GM18870 (cell line): ENCODE data around the gene EVI5.

Source experiments
- ATAC-seq: cut with Tn5 transposase; IDR thresholded peaks from one replicate; pipeline ENCODE4 v1.9.1; 2021; ENCODE audit warnings: moderate library complexity; ENCODE audit not compliant: unreplicated experiment

Gene EVI5

DNA sequence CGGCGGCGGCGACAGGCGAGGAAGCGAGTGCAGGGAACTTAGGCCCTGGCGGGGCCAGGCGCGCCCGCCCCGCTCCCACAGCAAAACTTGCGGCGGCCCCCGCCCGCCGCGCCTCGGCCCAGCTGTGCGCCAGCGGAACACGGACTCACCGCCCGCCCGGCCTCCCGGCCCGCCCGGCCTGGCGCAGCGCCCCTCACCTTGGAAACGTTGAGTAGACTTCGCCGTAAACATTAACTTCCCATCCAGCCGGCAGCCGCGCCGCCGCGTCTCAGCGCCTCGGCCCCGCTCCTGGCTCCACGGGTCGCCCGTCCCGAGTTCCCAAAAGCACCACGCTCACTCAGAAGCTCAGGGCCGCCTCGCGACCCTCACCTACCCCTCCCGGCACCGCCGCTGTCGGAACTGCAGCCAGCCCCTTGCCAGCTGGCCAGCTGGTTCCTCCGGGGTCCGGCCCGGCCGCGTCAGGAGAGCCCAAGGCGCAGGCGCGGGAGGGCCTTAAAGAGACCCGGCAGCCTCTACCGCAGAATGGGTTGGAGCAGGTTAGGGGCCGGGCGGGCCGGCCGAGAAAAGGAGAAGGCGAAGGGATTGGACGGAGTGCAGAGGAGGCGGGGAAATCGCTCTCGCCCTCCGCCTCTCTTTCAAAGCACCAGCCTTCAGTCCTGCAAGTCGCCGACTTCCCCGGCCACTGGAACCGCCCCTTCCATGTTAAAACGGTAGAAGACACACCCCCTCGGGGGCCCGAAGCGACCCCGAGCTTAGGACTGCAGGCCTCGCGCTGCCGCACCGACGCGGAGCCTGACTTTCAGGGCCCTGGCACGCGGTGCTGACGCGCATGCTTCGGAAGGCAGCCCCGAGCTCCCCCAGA is at the start of gene EVI5:
EVI5 (minus strand) TSS at position 470 of the 862 bp plus-strand sequence. CDS start 48,562 bp downstream, outside the sequence.
- ATAC-seq, result peak; percentile 87

DNA sequence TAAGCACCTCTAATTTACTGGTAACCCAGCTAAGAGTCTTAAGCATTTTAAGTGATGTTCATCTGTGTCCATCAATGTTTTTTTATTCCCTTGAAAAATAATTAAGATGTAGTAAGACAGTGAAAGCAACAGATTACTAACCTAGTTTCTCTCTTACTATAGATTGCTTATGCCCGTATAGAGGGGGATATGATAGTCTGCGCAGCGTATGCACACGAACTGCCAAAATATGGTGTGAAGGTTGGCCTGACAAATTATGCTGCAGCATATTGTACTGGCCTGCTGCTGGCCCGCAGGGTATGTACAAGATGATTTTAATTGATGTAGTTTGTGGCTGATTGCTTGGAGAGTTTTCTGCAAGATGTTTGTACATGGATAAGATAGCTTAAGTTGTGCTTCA is 49.7 kb upstream of the EVI5 start:
- ATAC-seq, result no peak

DNA sequence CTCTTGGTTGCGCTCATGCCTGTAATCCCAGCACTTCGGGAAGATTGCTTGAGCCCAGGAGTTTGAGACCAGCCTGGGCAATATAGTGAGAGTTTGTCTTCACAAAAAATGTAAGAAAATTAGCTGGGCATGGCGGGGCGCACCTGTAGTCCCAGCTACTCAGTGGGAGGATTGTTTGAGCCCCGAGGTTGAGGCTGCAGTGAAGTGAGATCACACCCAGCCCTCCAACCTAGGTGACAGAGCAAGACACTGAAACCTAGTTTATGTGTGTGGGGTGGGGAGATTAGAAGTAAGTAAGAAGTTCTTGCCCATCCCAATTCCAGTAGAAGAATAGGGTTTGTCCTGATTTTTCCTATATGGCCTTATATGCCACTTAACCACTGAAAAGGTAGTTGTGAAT is 48.9 kb upstream of the EVI5 start:
- ATAC-seq, result no peak

DNA sequence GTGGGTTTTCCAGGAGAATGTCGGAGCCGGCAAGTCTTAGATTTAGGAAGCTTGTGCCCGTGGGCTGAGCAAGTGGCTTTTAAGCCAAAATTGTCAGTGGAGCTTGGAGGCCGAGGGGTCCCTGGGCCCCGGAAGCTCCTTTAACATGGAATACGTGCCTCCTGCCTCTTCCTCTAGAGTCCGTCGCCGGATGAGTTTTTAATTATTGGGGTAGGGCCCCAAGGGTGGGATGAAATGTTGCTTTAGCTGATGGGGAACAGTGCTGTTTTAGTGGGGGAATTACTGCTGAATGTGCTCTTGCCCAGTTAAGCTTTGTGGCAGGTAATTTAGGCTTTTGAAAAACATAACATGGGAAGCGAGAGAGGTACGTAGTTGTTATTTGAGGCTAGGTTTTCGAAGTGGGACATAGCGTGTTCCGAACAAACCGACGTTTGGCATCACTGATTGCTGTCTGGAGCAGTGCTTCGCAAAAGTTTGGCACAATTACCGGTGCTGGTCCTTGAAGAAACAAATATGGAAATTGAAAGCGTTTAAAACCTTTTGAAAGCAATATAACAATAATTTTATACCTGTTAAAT is 47.7 kb upstream of the EVI5 start:
- no peak for ATAC-seq

DNA sequence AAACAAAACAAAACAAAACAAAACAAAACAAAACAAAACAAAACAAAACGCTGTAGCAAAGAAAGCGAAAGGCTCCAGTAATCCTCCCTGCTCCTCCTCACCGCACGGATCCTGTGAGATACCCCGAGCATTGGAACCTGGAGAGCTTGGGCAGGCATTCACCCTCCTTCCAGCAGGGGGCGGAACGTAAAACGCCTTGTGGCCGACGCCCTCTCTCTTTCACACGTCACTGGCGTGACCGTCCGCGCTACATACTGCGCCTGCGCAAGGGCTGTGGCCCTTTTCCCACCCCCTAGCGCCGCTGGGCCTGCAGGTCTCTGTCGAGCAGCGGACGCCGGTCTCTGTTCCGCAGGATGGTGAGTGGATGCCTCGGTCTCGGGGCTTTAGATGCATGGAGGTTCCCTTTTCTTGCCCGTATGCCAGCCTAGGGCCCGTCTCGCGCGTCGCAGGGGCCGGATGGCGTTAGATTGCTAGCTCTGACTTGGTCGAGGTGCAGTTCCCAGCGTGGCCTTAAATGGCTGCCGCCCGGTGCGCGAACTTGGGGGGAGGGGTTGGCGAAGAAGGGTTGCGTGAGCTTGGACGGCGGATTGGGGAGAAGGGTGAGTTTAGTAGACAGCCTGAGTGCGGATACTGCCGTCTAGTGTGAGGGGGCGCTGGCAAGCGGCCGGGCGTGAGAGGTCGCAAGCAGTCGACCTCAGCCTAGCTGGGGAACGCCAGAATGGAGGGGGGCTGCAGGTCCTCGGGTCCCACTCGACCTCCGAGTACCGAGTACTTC is 47.0 kb upstream of the EVI5 start, which contains the start of gene RPL5:
RPL5 (plus strand) TSS at position 279 of the 775 bp plus-strand sequence; CDS start at position 354, 75 bp downstream.
- ATAC-seq, result peak; percentile 93

DNA sequence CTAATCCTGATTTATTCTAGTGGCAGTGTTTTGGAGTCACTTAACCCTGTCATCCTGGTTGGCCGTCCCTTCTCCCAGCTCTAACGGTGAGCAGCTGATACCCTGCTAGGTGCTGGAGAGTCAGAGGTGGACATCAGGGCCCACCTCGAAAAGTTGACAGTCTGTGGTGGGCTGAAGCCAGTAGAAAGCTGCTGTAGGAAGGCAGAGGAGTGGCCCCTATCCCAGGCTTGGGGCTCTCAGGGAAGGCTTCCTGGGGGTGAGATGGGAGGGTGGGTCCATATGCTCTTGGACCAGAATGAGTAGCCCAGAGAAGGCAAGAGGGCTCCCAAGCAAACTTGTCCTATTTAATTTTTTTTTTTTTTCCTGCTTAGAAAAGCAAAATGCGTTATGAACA is 46.5 kb upstream of the EVI5 start:
- no peak for ATAC-seq

DNA sequence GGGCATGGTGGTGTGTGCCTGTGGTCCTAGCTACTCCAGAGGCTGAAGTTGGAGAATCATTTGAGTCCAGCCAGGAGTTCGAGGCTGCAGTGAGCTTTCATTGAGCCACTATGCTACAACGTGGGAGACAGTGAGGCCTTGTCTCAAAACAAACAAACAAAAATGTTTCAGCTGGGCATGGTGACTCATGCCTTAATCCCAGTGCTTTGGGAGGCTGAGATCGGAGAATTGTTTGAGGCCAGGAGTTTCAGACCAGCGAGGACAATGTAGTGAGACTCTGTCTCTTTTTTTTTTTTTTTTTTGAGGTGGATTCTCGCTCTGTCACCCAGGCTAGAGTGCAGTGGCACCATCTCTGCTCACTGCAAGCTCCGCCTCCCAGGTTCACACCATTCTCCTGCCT is 41.9 kb upstream of the EVI5 start:
- no peak for ATAC-seq

DNA sequence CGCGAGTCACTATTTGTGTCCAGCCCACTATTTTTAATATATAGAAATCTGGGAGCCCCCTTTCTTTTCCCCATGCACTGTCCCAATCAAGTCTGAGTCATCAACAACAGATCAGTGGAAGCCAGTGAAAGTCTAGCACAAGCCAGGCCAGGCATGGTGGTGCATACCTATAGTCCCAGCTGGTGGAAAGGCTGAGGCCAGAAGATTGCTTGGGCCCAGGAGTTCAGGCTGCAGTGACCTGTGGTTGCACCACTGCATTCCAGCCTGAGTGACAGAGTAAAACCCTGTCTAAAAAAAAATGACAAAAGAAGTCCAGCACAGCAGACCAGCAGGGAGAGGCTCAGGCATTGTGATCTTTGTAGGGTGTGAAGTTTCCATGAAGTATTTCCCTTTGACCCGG is 38.0 kb upstream of the EVI5 start:
- no peak for ATAC-seq

DNA sequence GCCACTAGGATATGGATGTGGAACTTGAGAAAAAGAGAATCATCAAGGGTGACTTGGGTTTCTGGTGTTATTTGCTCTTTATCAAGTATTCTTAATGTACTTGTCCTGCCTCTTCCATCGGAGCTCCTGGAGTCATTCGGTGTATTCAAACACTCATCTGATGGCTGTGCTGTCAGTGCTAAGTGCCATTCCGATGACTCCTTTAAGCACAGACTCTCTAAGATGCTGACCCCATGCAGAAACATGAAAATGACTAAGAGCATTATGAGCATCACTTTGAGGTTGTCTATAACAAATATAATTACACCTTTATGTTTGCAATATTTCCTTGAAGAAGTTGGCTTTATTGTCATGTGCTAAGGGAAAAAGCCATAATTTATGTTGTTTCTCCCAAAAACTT is 35.6 kb upstream of the EVI5 start:
- ATAC-seq, result no peak

DNA sequence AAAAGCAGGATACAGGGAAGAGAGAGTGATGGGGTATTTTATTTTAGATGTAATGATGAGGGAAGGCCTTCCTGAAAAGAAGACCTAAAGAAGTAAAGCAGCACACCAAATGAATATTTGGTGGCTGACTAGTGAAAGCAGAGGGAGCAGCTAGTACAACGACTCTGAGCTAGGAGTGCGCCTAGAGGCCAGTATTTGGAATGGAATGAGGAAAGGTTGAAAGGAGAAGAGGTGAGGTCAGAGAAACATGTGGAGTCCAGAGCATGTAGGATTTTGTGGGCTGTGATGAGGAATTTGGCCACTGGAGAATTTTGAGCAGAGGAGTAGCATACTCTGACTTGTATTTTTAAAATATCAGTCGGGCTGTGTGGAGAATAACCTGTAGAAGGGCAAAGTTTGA is 35.1 kb upstream of the EVI5 start:
- ATAC-seq, result no peak

DNA sequence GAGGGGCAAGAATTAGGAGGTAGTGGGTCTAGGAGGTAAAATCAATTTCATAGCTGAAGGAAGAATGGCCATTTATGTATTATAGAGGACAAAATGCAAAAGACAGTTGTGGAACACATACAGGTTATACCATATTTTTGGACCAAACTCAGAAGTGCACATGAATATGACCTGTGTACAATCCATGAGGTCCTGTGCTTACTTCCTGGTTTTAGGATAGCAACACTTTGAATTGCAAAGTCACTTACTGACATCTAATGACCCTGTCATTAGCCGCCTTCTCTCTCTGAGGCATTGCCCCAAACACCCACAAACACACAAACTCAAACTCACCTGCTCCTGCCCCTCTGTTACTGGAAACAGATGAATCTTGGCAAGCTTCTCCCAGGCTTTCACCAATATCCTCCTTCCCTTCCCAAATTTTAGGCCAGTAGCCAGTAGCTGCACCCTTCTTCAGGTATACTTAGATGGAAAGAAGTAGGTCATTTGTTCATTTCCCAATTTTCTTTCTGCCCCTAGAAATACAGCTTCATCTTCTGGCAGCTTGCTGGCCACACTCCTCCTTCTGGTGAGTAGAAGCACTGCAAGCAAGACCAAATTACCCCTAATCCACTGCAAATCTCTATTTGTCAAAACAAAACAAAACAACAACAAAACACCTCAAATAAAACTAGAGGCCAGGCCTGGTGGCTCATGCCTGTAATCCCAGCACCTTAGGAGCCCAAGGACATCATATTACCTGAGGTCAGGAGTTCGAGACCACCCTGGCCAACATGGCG is 33.3 kb upstream of the EVI5 start:
- ATAC-seq, result no peak

DNA sequence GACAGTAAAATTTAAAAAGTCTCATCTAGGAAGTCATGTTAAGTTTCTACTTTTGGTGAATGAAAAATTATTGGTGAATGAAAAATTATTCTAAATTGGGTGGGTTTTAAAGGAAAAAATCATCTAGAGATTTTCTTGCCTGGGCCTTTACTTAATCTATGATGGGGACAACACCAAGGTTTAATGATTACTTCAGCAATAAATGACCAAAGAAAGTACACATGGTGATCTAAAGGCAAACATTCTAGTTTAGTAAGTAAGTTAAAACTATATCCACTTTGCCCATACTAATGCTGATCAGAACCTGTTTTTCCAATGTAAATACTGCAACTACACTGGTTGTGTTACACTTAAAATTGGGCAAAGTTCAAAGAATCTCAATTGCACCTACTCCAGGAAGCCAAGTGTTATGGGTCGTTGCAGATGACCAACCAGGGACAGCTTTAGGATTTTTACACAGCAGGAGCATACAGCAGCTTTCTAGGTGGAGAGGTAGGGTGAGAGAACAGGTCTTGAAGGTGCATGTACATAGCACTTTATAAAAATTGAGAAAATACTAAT is 32.3 kb upstream of the EVI5 start:
- ATAC-seq, result no peak

DNA sequence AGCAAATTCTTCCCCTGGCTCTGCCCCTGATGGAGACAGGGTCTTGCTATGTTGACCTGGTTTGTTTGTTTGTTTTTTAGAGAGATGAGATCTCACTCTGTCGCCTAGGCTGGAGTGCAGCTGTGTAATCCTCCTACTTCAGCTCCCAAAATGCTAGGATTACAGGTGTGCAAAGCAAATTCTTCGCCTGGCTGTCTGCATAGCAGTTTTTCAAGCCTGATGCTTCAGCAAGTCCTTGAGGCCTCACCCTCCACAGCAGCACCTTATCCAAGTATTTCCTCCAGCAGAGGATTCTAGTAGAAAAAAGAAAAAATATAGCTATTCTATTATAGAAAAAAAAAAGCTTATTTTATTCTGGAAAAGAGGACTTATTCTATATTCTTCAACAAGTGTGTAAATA is 31.8 kb upstream of the EVI5 start:
- no peak for ATAC-seq

DNA sequence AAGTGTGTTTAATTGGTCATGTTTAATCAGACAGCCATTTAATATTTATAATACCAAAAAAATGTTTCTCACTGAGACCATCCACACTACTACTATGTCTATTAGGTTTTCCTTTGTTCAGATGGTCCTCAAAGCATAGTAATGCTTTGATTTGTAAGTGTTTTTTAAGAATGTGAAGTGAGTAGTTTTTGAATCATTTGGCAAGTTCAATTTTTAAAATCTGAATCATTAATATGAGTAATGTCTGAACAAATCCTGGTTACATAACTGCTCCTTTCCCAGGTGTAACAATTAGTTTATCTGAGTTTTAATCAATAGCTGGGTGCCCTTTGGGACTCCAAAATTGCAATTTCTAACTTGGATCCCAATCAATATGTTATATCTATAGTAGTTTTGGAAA is 23.5 kb upstream of the EVI5 start:
- no peak for ATAC-seq

DNA sequence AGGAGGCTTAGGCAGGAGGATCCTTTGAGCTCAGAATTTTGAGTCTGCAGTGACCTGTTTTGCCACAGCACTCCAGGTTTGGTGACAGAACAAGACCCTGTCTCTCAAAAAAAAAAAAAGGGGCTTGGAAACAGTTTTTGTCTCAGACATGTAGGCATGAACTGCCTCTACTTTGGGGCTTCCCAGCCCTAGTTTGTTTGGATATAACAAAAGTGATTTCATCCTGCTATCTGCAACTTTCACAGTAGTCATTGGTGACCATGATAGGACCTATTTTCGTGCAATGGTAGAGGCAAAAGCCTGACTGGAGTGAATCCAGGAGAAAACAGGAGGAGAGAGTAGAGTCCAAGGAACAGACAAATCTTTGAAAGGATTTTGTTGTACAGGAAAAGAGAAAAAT is 20.3 kb upstream of the EVI5 start:
- ATAC-seq, result no peak

DNA sequence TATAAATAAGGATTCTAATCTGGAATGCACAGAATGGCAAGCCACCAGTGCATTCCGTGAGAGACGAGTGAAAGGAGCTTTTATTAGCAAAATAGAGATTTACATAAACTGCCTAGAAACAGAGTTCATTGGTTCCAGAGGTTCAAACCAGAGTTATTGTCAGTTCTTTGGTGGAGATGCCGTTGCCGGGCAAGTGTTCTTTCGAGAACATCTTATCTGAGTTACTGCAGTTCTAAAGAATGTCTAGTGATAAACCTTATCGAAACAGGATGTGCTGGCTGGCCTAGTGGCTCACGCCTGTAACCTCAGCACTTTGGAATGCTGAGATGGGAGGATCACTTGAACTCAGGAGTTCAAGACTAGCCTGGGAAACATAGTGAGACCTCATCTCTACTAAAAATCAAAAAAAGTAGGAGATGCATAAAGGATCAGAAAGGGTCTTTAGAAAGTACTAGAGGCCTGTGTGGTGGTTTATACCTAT is 19.9 kb upstream of the EVI5 start:
- ATAC-seq, result peak; percentile 81

DNA sequence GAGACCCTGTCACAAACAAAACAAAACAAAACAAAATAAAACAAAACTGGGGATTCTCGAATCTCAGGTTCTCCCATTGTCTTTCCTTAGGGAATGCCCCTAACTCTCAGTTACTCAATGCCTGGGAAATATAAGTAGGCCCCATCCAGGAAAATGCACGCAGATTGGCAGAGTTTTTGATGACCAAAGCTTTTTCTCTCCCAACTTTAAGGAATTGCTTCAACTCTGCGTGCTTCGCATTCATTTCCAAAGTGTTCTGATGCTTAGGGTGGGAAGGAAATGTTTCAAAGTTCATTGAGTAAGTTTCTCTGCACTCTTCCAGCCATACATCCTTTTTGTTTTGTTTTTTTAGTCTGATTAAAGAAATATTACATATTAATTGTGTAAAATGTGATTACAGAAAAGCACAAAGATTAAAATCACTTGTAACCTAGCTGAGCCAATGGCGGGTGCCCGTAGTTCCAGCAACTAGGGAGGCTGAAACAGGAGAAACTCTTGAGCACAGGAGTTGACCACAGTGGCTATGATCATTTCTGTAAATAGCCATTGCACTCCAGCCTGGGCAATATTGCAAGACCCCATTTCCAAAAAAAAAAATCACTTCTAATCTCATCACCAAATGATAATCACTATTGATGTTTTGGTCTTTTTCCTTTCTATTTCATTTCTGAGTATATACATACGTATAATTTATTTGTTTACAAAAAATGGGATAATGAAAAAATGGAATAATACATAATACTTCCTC is 18.4 kb upstream of the EVI5 start:
- ATAC-seq, result no peak

DNA sequence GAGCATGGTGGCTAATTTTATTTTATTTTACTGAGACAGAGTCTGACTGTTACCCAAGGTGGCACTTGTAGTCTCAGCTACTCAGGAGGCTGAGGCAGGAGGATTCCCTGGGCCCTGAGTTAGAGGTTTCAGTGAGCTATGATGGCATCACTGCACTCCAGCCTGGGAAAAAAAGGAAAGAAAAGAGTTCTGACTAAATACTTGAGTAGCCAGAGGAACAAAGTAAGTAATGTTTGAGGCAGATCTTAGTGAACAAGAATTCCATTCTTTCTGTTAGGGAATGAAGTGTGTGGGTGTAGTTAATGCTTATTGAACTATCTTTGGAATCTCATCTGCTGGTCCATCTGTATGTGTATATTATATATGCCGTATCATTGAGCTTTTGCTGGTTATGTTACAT is 13.1 kb upstream of the EVI5 start:
- ATAC-seq, result no peak

DNA sequence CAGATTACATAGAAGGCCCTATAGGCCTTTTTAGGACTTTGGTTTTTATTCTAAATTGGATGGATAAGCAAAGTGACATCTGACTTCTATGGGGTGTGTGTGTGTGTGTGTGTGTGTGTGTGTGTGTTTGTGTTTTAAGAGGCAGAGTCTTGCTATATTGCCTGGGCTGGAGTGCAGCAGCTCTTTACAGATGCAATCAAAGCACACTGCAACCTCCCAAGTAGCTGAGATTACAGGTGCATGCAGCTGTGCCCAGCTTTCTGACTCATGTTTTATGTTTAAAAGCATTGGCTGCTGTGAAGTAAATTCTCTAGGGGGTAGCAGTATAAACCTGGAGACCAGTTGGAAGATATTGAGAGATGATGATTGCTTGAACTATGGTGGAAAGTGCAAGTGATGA is 12.4 kb upstream of the EVI5 start:
- ATAC-seq, result no peak

DNA sequence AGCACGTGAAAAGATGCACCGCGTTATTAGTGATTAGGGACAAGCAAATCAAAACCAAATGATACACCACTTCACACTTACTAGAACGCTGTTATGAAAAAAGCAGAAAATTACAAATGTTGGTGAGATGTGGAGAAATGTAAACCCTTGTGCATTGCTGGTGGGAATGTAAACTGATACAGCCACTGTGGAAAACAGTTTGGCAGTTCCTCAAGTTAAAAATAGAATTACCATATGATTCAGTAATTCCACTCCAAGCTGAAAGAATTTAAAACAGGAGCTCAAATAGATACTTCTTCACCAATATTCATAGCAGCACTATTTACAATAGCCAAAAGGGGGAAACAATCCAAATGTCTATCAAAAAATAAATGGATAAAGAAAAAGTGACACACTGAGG is 10.3 kb upstream of the EVI5 start:
- ATAC-seq, result no peak
